Activated CD8-positive, alpha-beta T cell treated with anti-CD3 and anti-CD28 coated beads for 36 hours (primary cell): ENCODE results near the gene BTBD19. TPM values are rescaled to one million over a fixed set of nuclear protein-coding genes. Genes with fewer than 3 reads are reported as not detected.

Source experiments
- ATAC-seq: fragments of 200-7000 bp; cut with Tn5 transposase; one replicate; pipeline ENCODE4 v1.10.0; 2021; ENCODE audit warnings: mild to moderate bottlenecking, moderate library complexity
- CTCF ChIA-PET: fragments of 350-600 bp; sonication (Branson Sonifier 250); formaldehyde crosslinking; loops from one replicate; lab custom pipeline; 2021; ENCODE audit warnings: antibody characterized with exemption; lab: Charles Lee
- POLR2A ChIA-PET: fragments of 350-600 bp; sonication (Branson Sonifier 250); formaldehyde crosslinking; loops from one replicate; lab custom pipeline; 2021; ENCODE audit warnings: antibody characterized with exemption; lab: Charles Lee
- DNase-seq: peaks from one replicate; pipeline ENCODE4 v3.0.0-alpha.2; 2020
- H3K27ac Mint-ChIP-seq: one replicate; pipeline ENCODE4 v1.8.0; 2021; ENCODE audit warnings: mild to moderate bottlenecking, mixed read lengths
- H3K27me3 Mint-ChIP-seq: one replicate; pipeline ENCODE4 v1.8.0; 2021; ENCODE audit warnings: mixed read lengths
- H3K36me3 Mint-ChIP-seq: one replicate; pipeline ENCODE4 v1.8.0; 2021; ENCODE audit warnings: low read depth, mixed read lengths
- H3K4me1 Mint-ChIP-seq: one replicate; pipeline ENCODE4 v1.8.0; 2021; ENCODE audit warnings: low read depth, mixed read lengths
- H3K4me3 Mint-ChIP-seq: one replicate; pipeline ENCODE4 v1.8.0; 2021; ENCODE audit warnings: mild to moderate bottlenecking, moderate library complexity, mixed read lengths
- H3K9me3 Mint-ChIP-seq: one replicate; pipeline ENCODE4 v1.8.0; 2021; ENCODE audit warnings: mixed read lengths
- CTCF ChIP-seq: fragments of 200-600 bp; IDR thresholded peaks from one replicate; pipeline ENCODE4 v1.8.0; 2022; ENCODE audit warnings: antibody characterized with exemption, mild to moderate bottlenecking
- intact Hi-C: fragments of 100-400 bp; cut with micrococcal nuclease; formaldehyde crosslinking; loops from one replicate; pipeline ENCODE4 v1.10.0; 2022
- total RNA-seq, 2 experiments: library from RNA; stranded (reverse); gene quantifications; one replicate each; pipeline ENCODE4 v1.2.3, GENCODE V29; 2021

Gene BTBD19
- total RNA-seq, 2 experiments from 2014 or later: 4.8 to 5.6 TPM

DNA sequence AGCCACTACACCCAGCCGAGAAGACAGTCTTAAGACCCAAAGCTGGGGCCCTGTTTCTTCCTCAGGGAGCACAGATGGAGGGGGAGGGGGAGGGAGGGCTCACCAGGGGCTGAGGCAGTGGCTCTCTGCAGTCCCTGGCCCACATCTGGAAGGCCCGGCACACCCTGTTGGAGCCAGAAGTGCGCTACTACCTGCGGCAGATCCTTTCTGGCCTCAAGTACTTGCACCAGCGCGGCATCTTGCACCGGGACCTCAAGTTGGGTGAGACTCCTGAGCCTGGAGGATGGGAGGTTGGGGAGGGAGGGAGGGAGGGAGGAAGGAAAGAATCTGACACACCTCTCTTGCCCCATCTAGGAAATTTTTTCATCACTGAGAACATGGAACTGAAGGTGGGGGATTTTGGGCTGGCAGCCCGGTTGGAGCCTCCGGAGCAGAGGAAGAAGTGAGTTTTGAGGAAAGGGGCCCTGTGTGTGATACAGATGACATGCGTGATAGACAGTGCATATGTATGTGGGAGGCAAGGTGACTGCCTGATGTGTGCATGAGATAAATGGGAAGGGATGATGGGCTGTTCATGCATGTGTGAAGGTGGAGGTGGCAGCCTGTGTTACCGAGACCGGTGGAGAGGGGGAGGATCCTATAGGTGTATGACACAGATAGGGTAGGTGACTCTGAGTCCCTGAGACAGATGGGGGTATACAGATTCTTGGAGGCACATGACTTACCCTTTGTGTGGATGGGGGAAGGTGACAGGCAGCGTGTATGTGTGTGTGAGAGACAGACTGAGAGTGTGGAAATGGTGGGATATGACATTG is 6.6 kb upstream of the BTBD19 start:
- Mint-ChIP-seq H3K9me3 (no peaks in the 10 kb centered on the region), H3K27me3 (no peaks in the 10 kb centered on the region), H3K36me3 (peaks cover 49% of the 10 kb centered on the region), H3K4me1 (peaks cover 47% of the 10 kb centered on the region), H3K27ac (peak overlapping the region; percentile 87), H3K4me3 (peak overlapping the region; percentile 84)
- POLR2A ChIA-PET: interaction anchor here (1.1 to 8.3 kb wide), 12 partner anchors 7 to 78 kb away, joined by 4 to 130 read pairs (median 30); partner anchors contain the start of genes BEST4, BTBD19, DYNLT4 and RNU5D-1
- ATAC-seq (peak; percentile 3), DNase-seq (peak; percentile 56)
- intact Hi-C loops: loop anchor here (10.0 kb wide), 1 partner anchor 503 kb away; no protein-coding TSS in a partner anchor
- TF ChIP-seq CTCF: no peak
- CTCF ChIA-PET: interaction anchor here (1.6 to 3.4 kb wide), 5 partner anchors 11 to 54 kb away, joined by 4 to 15 read pairs (median 12); partner anchors contain the start of gene BEST4

DNA sequence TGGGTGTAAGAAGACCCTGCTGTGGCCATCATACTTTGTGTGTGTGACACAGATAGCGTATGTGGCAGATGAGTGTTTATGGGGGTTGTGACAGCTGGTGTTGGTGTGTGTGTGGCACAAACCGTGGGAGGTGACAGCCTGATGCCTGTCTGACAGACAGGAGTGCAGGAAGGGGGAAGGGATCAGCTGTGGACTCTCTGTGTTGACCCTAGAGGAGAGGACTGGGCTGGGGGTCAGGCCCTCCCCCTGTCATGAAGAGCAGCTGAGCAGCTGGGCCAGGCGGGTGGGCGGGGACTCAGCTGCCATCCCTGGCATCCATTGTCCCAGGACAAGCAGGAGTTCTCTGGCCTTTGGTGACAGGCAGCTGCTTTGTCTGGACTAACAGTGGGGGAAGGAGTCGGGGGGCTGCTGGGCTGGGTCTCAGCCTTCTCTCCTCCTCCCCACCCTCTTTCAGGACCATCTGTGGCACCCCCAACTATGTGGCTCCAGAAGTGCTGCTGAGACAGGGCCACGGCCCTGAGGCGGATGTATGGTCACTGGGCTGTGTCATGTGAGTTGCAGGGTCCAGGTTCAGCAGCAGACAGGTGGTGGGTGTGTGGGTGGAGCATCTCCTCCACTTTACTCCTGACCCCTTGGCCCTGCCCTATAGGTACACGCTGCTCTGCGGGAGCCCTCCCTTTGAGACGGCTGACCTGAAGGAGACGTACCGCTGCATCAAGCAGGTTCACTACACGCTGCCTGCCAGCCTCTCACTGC is 5.8 kb upstream of the BTBD19 start:
- H3K27ac Mint-ChIP-seq: peak overlapping the region; percentile 87
- intact Hi-C loops: loop anchor here (10.0 kb wide), 1 partner anchor 502 kb away; no protein-coding TSS in a partner anchor
- ATAC-seq: no peak
- peaks cover 55% of the 10 kb centered on the region for H3K4me1 Mint-ChIP-seq
- peak overlapping the region; percentile 84 for H3K4me3 Mint-ChIP-seq
- peak; percentile 42 for DNase-seq
- POLR2A ChIA-PET: interaction anchor here (1.1 to 8.3 kb wide), 6 partner anchors 10 to 79 kb away, joined by 4 to 130 read pairs (median 36); partner anchors contain the start of genes RNU5D-1 and RPS8
- CTCF ChIA-PET: interaction anchor here (0.5 to 1.1 kb wide), 2 partner anchors 16 to 71 kb away, joined by 3 read pairs; no protein-coding TSS in a partner anchor
- peaks cover 54% of the 10 kb centered on the region for H3K36me3 Mint-ChIP-seq
- TF ChIP-seq CTCF: no peak
- H3K27me3 Mint-ChIP-seq: no peaks in the 10 kb centered on the region
- no peaks in the 10 kb centered on the region for H3K9me3 Mint-ChIP-seq

DNA sequence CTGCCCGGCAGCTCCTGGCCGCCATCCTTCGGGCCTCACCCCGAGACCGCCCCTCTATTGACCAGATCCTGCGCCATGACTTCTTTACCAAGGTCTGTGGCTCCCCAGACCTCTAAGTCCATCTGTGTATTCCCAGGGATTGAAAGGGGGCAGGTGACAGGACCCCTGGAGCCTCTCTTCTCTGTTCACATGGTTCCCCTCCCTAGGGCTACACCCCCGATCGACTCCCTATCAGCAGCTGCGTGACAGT is 5.3 kb upstream of the BTBD19 start:
- Mint-ChIP-seq H3K36me3 (peaks cover 54% of the 10 kb centered on the region), H3K27ac (peak overlapping the region; percentile 87), H3K27me3 (no peaks in the 10 kb centered on the region), H3K4me1 (peaks cover 60% of the 10 kb centered on the region), H3K9me3 (no peaks in the 10 kb centered on the region), H3K4me3 (peak overlapping the region; percentile 84)
- ChIA-PET POLR2A (interaction anchor here (1.1 to 8.3 kb wide), 6 partner anchors 9 to 80 kb away, joined by 4 to 130 read pairs (median 36); partner anchors contain the start of genes RNU5D-1 and RPS8), CTCF (interaction anchor here (0.5 to 1.1 kb wide), 2 partner anchors 16 to 71 kb away, joined by 3 read pairs; no protein-coding TSS in a partner anchor)
- DNase-seq (no peak), ATAC-seq (no peak)
- intact Hi-C loops: loop anchor here (10.0 kb wide), 1 partner anchor 502 kb away; no protein-coding TSS in a partner anchor
- TF ChIP-seq CTCF: no peak

DNA sequence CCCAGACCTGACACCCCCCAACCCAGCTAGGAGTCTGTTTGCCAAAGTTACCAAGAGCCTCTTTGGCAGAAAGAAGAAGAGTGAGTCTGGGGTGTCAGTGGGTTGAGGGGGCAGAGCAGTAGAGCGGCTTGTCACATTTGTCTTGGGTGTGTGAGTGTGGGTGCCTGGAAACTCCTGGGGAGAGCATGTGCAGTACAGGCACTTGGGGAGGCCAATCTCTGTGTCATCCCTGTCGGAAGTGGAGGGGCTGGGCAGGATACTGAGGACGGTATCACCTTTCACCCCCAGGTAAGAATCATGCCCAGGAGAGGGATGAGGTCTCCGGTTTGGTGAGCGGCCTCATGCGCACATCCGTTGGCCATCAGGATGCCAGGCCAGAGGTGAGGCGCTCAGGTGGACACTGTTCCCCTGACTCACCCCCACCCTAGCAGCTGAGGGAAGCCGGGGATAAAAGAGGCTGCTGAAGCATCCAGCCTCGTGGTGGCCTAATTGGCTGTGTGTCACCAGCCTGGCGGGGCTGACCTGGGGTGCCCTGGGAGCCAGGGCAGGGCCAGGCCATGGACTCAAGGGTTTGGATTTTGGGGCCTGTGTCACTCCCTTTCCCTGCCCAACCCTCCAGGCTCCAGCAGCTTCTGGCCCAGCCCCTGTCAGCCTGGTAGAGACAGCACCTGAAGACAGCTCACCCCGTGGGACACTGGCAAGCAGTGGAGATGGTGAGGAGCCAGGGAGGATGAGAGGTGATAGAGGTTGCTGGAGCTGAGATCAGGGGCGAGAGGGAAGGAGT is 4.8 kb upstream of the BTBD19 start:
- ATAC-seq (no peak), DNase-seq (no peak)
- H3K4me1 Mint-ChIP-seq: peaks cover 65% of the 10 kb centered on the region
- intact Hi-C loops: loop anchor here (10.0 kb wide), 1 partner anchor 501 kb away; no protein-coding TSS in a partner anchor
- no peaks in the 10 kb centered on the region for H3K27me3 Mint-ChIP-seq
- H3K9me3 Mint-ChIP-seq: no peaks in the 10 kb centered on the region
- no peak for TF ChIP-seq CTCF
- H3K27ac Mint-ChIP-seq: peak overlapping the region; percentile 87
- peak overlapping the region; percentile 84 for H3K4me3 Mint-ChIP-seq
- POLR2A ChIA-PET: interaction anchor here (1.2 to 8.3 kb wide), 5 partner anchors 11 to 80 kb away, joined by 5 to 130 read pairs (median 59); partner anchors contain the start of genes RNU5D-1 and RPS8
- CTCF ChIA-PET: interaction anchor here (1.1 kb wide), 1 partner anchor 15 kb away, joined by 3 read pairs; no protein-coding TSS in a partner anchor
- H3K36me3 Mint-ChIP-seq: peaks cover 54% of the 10 kb centered on the region
